ENCODE measurements around the gene KLRF2. TPM values are rescaled to one million over a fixed set of nuclear protein-coding genes. Genes with fewer than 3 reads are reported as not detected.

Gene KLRF2
- total RNA-seq, 1 experiment from 2014 or later, result not detected

DNA sequence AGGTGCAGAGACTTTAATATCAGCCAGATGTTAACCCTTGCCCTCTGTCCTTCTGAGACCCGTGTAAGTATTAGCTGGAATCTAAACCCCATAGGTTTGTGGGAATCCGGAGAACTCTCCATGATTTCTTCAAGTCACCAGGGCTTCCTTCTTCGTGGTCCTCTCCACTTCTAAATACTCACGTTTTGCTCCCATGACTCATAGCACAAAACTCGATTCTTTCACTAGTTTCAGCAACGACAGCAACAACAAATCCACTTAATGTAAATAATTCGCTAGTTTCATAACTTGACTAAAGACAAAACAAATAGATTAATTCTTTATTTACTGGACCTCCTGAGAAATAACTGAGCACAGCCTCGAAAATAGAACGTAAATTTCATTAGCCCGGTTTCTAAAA, 55.3 kb downstream of the KLRF2 start:
- Mint-ChIP-seq H3K4me1 (peaks cover 0 to 2% of the 10 kb centered on the region in 2 experiments; a peak in 1 of 4 replicates), H3K4me3 (no peak overlapping the region)
- no CpG with 5 or more reads among the region's 10 CpGs for WGBS (ENCODE audit: extremely low coverage, insufficient read length, low lambda C conversion rate)

More for the DNA sequence above, 55.3 kb downstream of the KLRF2 start:
- H2AFZ ChIP-seq (ENCODE audit: low read length), result no peak overlapping the region
- H3K14ac ChIP-seq (ENCODE audit: insufficient read depth, low read length), result no peak overlapping the region
- Mint-ChIP-seq H3K27me3 (ENCODE audit: low read depth) (no peaks in the 10 kb centered on the region), H3K27ac (no peak overlapping the region), H3K36me3 (ENCODE audit: insufficient read depth in 1 of 3, low read depth in 3 of 3) (no peaks in the 10 kb centered on the region), H3K9me3 (no peaks in the 10 kb centered on the region)
- H4K8ac ChIP-seq (replicated peaks; ENCODE audit: insufficient read length, low read depth, low read length), result no peak overlapping the region
- no peak overlapping the region for H2AK5ac ChIP-seq (ENCODE audit: insufficient read length, low read length)
- H2BK5ac ChIP-seq (ENCODE audit: insufficient read length, low read length), result no peak overlapping the region
- no peak for DNase-seq
- H3K9me3 ChIP-seq (ENCODE audit: control insufficient read depth, low read depth, low read length), result no peaks in the 10 kb centered on the region
- TF ChIP-seq CTCF (conservative IDR thresholded peaks at IDR 0.05), result no peak
- no peak overlapping the region for H3K18ac ChIP-seq (ENCODE audit: insufficient read length, low read depth, low read length)
- H3K23ac ChIP-seq (ENCODE audit: insufficient read length, low read depth, low read length), result no peak overlapping the region
- no peak overlapping the region for H3K9ac ChIP-seq (ENCODE audit: extremely low read depth, insufficient read length, low read length)
- no peak overlapping the region for H3K27ac ChIP-seq (ENCODE audit: insufficient read length, low read depth, low read length)
- H2BK12ac ChIP-seq (ENCODE audit: insufficient read length, low read depth, low read length), result no peak overlapping the region
- no peak overlapping the region for H4K5ac ChIP-seq (ENCODE audit: insufficient read length, low read depth, low read length)
- H2BK120ac ChIP-seq (ENCODE audit: low read depth, low read length, poor library complexity, severe bottlenecking), result no peak overlapping the region
- no peak overlapping the region for H2BK20ac ChIP-seq (ENCODE audit: low read depth, low read length, poor library complexity, severe bottlenecking)
- H3K79me1 ChIP-seq (ENCODE audit: insufficient read depth, low read depth, low read length, poor library complexity, severe bottlenecking), result no peaks in the 10 kb centered on the region
- no peak overlapping the region for H2BK15ac ChIP-seq (ENCODE audit: low read depth, low read length)
- H3K4ac ChIP-seq (ENCODE audit: low read depth, low read length), result no peak overlapping the region
- no peaks in the 10 kb centered on the region for H3K4me1 ChIP-seq (ENCODE audit: insufficient read depth, low read length)
- H3K4me2 ChIP-seq (ENCODE audit: insufficient read depth, insufficient read length, low read length), result no peak overlapping the region
- H3K27me3 ChIP-seq (ENCODE audit: insufficient read depth, low read length), result no peaks in the 10 kb centered on the region
- H4K20me1 ChIP-seq (ENCODE audit: control insufficient read depth, insufficient read depth, insufficient read length), result no peaks in the 10 kb centered on the region
- no peak overlapping the region for H3T11ph ChIP-seq (ENCODE audit: low read length)
- no peaks in the 10 kb centered on the region for H3K23me2 ChIP-seq (ENCODE audit: insufficient read length, low read depth, low read length, poor library complexity, severe bottlenecking)
- no peak overlapping the region for H4K91ac ChIP-seq (ENCODE audit: insufficient read length, low read depth, low read length)
- no peaks in the 10 kb centered on the region for H3K79me2 ChIP-seq (ENCODE audit: insufficient read depth, low read length)
- H3K56ac ChIP-seq (ENCODE audit: insufficient read length, low read depth, low read length), result no peak overlapping the region

Data from H9 (cell line).